HepG2 (cell line): ENCODE results near the gene SH3BGRL2. TPM values are rescaled to one million over a fixed set of nuclear protein-coding genes. Genes with fewer than 3 reads are reported as not detected.
A peak's percentile ranks its signal among the peaks of the same experiment; 100 is the strongest.

ENCODE experiments used
- ATF6 ChIP-seq: sonication (generic); formaldehyde crosslinking; conservative IDR thresholded peaks from 2 replicates; pipeline ENCODE4 v1.4.0; 2020; ENCODE audit warnings: missing genetic modification reagents
- BHLHE40 ChIP-seq: IDR thresholded peaks from 2 replicates; pipeline ENCODE4 v1.6.1; 2011; ENCODE audit warnings: low read length, improper control_type of control experiment
- CREBL2 ChIP-seq: sonication (generic); formaldehyde crosslinking; IDR thresholded peaks from 2 replicates; pipeline ENCODE4 v1.8.1; 2023; ENCODE audit warnings: missing genetic modification reagents, mild to moderate bottlenecking, borderline replicate concordance
- FLYWCH1 ChIP-seq: sonication (generic); formaldehyde crosslinking; IDR thresholded peaks from 2 replicates; pipeline ENCODE4 v1.8.1; 2023; ENCODE audit warnings: mild to moderate bottlenecking, missing genetic modification reagents
- HNF4G ChIP-seq, 2 experiments: sonication (generic) in 1 of 2; formaldehyde crosslinking in 1 of 2; IDR thresholded peaks; 2 replicates each; pipeline versions ENCODE4 v1.4.0 to v1.6.1; 2011 to 2020; ENCODE audit warnings: borderline replicate concordance in 2 of 2, low read depth in 2 of 2, mild to moderate bottlenecking in 2 of 2, low read length in 1 of 2, missing genetic modification reagents in 1 of 2, moderate library complexity in 1 of 2
- JUN ChIP-seq: sonication (generic); formaldehyde crosslinking; IDR thresholded peaks from 2 replicates; pipeline ENCODE4 v1.4.0; 2020; ENCODE audit warnings: mild to moderate bottlenecking, missing genetic modification reagents
- MAFF ChIP-seq: IDR thresholded peaks from 2 replicates; pipeline ENCODE4 v1.6.1; 2011; ENCODE audit warnings: low read depth, low read length, improper control_type of control experiment
- MAZ ChIP-seq, 2 experiments: sonication (generic) in 1 of 2; formaldehyde crosslinking in 1 of 2; IDR thresholded peaks; 2 replicates each; pipeline versions ENCODE4 v1.5.0 to v1.6.1; 2012 to 2020; ENCODE audit warnings: low read depth in 2 of 2, mild to moderate bottlenecking in 2 of 2, borderline replicate concordance in 1 of 2, improper control_type of control experiment in 1 of 2, low read length in 1 of 2, missing genetic modification reagents in 1 of 2, moderate library complexity in 1 of 2
- MTA3 ChIP-seq: sonication (generic); formaldehyde crosslinking; IDR thresholded peaks from 2 replicates; pipeline ENCODE4 v1.4.0; 2020; ENCODE audit warnings: missing genetic modification reagents
- NONO ChIP-seq, 2 experiments: fragments of 450-650 bp in 1 of 2; sonication (generic) in 1 of 2; formaldehyde crosslinking in 1 of 2; IDR thresholded peaks in 1 of 2; conservative IDR thresholded peaks in 1 of 2; 2 replicates each; pipeline versions ENCODE4 v1.6.1 to v1.8.0; 2017 to 2022; ENCODE audit warnings: mild to moderate bottlenecking in 1 of 2, missing genetic modification reagents in 1 of 2, moderate library complexity in 1 of 2
- NR2C2 ChIP-seq: sonication (generic); formaldehyde crosslinking; IDR thresholded peaks from 2 replicates; pipeline ENCODE4 v1.4.0; 2020; ENCODE audit warnings: missing genetic modification reagents, mild to moderate bottlenecking, moderate library complexity, borderline replicate concordance
- NR3C1 ChIP-seq: sonication (generic); formaldehyde crosslinking; IDR thresholded peaks from 2 replicates; pipeline ENCODE4 v1.4.0; 2020; ENCODE audit warnings: missing genetic modification reagents
- POGZ ChIP-seq: sonication (generic); formaldehyde crosslinking; IDR thresholded peaks from 2 replicates; pipeline ENCODE4 v1.4.0; 2020; ENCODE audit warnings: mild to moderate bottlenecking, missing genetic modification reagents
- PRDM10 ChIP-seq: sonication (generic); formaldehyde crosslinking; IDR thresholded peaks from 2 replicates; pipeline ENCODE4 v1.4.0; 2020; ENCODE audit warnings: low read depth, missing genetic modification reagents
- WIZ ChIP-seq: sonication (generic); formaldehyde crosslinking; IDR thresholded peaks from 2 replicates; pipeline ENCODE4 v1.5.1; 2020; ENCODE audit warnings: mild to moderate bottlenecking, missing genetic modification reagents
- ZMAT3 ChIP-seq: sonication (generic); formaldehyde crosslinking; conservative IDR thresholded peaks from 2 replicates; pipeline ENCODE4 v1.7.0; 2021; ENCODE audit warnings: missing genetic modification reagents
- ZNF207 ChIP-seq: fragments of 450-650 bp; IDR thresholded peaks from 2 replicates; pipeline ENCODE4 v1.6.1; 2016; ENCODE audit warnings: antibody characterized with exemption, borderline replicate concordance
- ZNF282 ChIP-seq: fragments of 450-650 bp; IDR thresholded peaks from 2 replicates; pipeline ENCODE4 v1.6.1; 2018; ENCODE audit not compliant: partially characterized antibody
- ZNF644 ChIP-seq: IDR thresholded peaks from 2 replicates; pipeline ENCODE4 v1.6.1; 2016; ENCODE audit warnings: low read depth
- ZNF776 ChIP-seq: sonication (generic); formaldehyde crosslinking; IDR thresholded peaks from 2 replicates; pipeline ENCODE4 v1.4.0; 2020; ENCODE audit warnings: mild to moderate bottlenecking, missing genetic modification reagents
- ZNF83 ChIP-seq: sonication (generic); formaldehyde crosslinking; IDR thresholded peaks from 2 replicates; pipeline ENCODE4 v1.4.0; 2020; ENCODE audit warnings: missing genetic modification reagents, mild to moderate bottlenecking, borderline replicate concordance
- ZNF841 ChIP-seq: sonication (generic); formaldehyde crosslinking; IDR thresholded peaks from 2 replicates; pipeline ENCODE4 v1.8.1; 2023; ENCODE audit warnings: missing genetic modification reagents, borderline replicate concordance
- ZSCAN21 ChIP-seq: sonication (generic); formaldehyde crosslinking; IDR thresholded peaks from 2 replicates; pipeline ENCODE4 v1.8.0; 2022; ENCODE audit warnings: mild to moderate bottlenecking, missing genetic modification reagents, moderate library complexity, borderline replicate concordance
- polyA plus RNA-seq, 8 experiments: library from polyadenylated mRNA; depleted of rRNA in 3 of 8; stranded (reverse) in 7 of 8; unstranded in 1 of 8; fragments of >200 nt; fragmentation: Illumina TruSeq in 4 of 8; extraction: Trizol in 4 of 8; gene quantifications; 2 replicates each; pipeline versions ENCODE4 v1.2.1 to v1.2.3, GENCODE V29; 2011 to 2016; ENCODE audit warnings: low read depth in 4 of 8, missing spikeins in 1 of 8, mixed read lengths in 1 of 8; ENCODE audit not compliant: insufficient read depth in 1 of 8
- total RNA-seq, 5 experiments: library from RNA; depleted of rRNA; stranded (reverse); fragments of >200 nt; fragmentation: Illumina TruSeq; extraction: Trizol; gene quantifications; 2 replicates each; pipeline ENCODE4 v1.2.3, GENCODE V29; 2016; ENCODE audit warnings: low read depth in 1 of 5

SH3BGRL2 gene
- total and polyA plus RNA-seq, 2 of the 13 experiments (the other 11 are each of a cell fraction or from before 2014, with no cell fraction given), result 10.9 to 28.8 TPM

- TF ChIP-seq MAZ (IDR thresholded peaks at IDR 0.05; ENCODE audit: borderline replicate concordance, low read depth, low read length), result peak; percentile 58; the same call in 1 of the 2 replicates
- peak; percentile 62; the same call in 1 of the 2 replicates for TF ChIP-seq MAZ (CRISPR knock-in tag; IDR thresholded peaks at IDR 0.05; ENCODE audit: low read depth)
- TF ChIP-seq BHLHE40, result peak; percentile 59
- TF ChIP-seq JUN, result no peak
- no peak for TF ChIP-seq WIZ (CRISPR knock-in tag)
- TF ChIP-seq ZSCAN21 (CRISPR knock-in tag), result peak; percentile 42; the same call in 1 of the 2 replicates
- no peak for TF ChIP-seq NONO (IDR thresholded peaks at IDR 0.05)
- TF ChIP-seq NONO (CRISPR knock-in tag; conservative IDR thresholded peaks at IDR 0.05), result peak; percentile 33; the same call in 1 of the 2 replicates
- TF ChIP-seq ZNF282, result no peak
- TF ChIP-seq MTA3 (CRISPR knock-in tag), result no peak
- no peak for TF ChIP-seq ZNF207
- TF ChIP-seq ATF6 (CRISPR knock-in tag), result no peak
- TF ChIP-seq CREBL2 (CRISPR knock-in tag), result no peak
- peak; percentile 60; the same call in 1 of the 2 replicates for TF ChIP-seq ZMAT3 (CRISPR knock-in tag)
- no peak for TF ChIP-seq POGZ
- TF ChIP-seq ZNF644 (CRISPR knock-in tag), result no peak
- peak; percentile 29; the same call in 1 of the 2 replicates for TF ChIP-seq NR2C2 (CRISPR knock-in tag)
- 0 out of 2 replicates have a peak, but pooled peaks have one; percentile 34 for TF ChIP-seq ZNF83 (CRISPR knock-in tag)
- no peak for TF ChIP-seq ZNF841 (CRISPR knock-in tag)
- 0 out of 2 replicates have a peak, but pooled peaks have one; percentile 8 for TF ChIP-seq ZNF776 (CRISPR knock-in tag)
- peak; percentile 56 for TF ChIP-seq MAFF
- no peak for TF ChIP-seq NR3C1 (CRISPR knock-in tag)
- TF ChIP-seq HNF4G (IDR thresholded peaks at IDR 0.05; ENCODE audit: borderline replicate concordance, low read depth, low read length), result no peak; the same call in 1 of the 2 replicates
- 0 out of 2 replicates have a peak, but pooled peaks have one; percentile 20 for TF ChIP-seq HNF4G (CRISPR knock-in tag; IDR thresholded peaks at IDR 0.05; ENCODE audit: borderline replicate concordance, low read depth)
- peak; percentile 29; the same call in 1 of the 2 replicates for TF ChIP-seq PRDM10
- no peak for TF ChIP-seq FLYWCH1
Observed at GRCh38 chr6:79630883-79631692, at the start of gene SH3BGRL2 (continued).
